Esophagus muscularis mucosa (tissue), 3 donors: ENCODE data around the gene CCDC149.

Experiments used
- EP300 ChIP-seq: sonication (generic); formaldehyde crosslinking; IDR thresholded peaks from one replicate; pipeline ENCODE4 v1.6.1; 2017; ENCODE audit warnings: antibody characterized with exemption
- TF ChIP-seq, protein P1 (sequence below), 3 experiments: fragments of 200-600 bp in 2 of 3; fragments of 450-650 bp in 1 of 3; sonication (generic) in 2 of 3; IDR thresholded peaks; one replicate each; pipeline ENCODE4 v1.5.1; 2017 to 2019; ENCODE audit warnings: antibody characterized with exemption in 3 of 3, mild to moderate bottlenecking in 2 of 3, moderate library complexity in 1 of 3

DNA sequence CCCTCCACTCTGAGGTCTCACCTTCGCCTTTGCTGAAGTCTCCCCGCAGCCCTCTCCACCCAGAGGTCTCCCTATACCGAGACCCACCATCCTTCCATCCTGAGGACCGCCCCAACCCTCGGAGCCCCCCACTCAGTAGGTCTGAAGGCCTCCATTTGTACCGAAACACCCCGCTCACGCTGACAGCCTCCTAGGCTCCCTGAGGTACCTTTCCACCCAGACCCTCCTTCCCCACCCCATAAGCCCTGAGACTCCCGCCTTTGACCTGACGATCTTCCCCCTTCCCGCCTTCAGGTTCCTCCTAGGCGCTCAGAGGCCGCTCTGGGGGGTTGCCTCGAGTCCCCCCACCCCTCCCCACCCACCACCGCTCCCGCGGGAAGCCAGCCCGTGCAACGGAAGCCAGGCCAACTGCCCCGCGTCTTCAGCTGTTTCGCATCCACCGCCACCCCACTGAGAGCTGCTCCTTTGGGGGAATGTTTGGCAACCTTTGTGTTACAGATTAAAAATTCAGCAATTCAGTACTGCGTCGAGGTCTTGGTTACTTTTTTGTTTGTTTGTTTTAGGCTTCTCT lies 112.4 kb downstream of the CCDC149 start:
- TF ChIP-seq, protein P1, sequence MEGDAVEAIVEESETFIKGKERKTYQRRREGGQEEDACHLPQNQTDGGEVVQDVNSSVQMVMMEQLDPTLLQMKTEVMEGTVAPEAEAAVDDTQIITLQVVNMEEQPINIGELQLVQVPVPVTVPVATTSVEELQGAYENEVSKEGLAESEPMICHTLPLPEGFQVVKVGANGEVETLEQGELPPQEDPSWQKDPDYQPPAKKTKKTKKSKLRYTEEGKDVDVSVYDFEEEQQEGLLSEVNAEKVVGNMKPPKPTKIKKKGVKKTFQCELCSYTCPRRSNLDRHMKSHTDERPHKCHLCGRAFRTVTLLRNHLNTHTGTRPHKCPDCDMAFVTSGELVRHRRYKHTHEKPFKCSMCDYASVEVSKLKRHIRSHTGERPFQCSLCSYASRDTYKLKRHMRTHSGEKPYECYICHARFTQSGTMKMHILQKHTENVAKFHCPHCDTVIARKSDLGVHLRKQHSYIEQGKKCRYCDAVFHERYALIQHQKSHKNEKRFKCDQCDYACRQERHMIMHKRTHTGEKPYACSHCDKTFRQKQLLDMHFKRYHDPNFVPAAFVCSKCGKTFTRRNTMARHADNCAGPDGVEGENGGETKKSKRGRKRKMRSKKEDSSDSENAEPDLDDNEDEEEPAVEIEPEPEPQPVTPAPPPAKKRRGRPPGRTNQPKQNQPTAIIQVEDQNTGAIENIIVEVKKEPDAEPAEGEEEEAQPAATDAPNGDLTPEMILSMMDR (IDR thresholded peaks at IDR 0.05): no peak
- TF ChIP-seq EP300: no peak
